Measurements from ENCODE around the gene ABHD2.
A peak's percentile ranks its signal among the peaks of the same experiment; 100 is the strongest.
"Not testable (repeated sequence)": the region's sequence is repeated elsewhere in the genome, so short reads cannot be mapped to it uniquely, and the experiment has no call there.

ABHD2 gene

GRCh38 chr15:89141159-89141558 lies 52.9 kb downstream of the ABHD2 start:
- DNase-seq = not testable (repeated sequence)

- no peak for DNase-seq
Observed at GRCh38 chr15:89141885-89142284, 53.6 kb downstream of the ABHD2 start.

GRCh38 chr15:89142423-89142822 lies 54.2 kb downstream of the ABHD2 start:
- no peak for DNase-seq

- no peak for DNase-seq
Observed at GRCh38 chr15:89143503-89144162, 55.4 kb downstream of the ABHD2 start.

- no peak for DNase-seq
Observed at GRCh38 chr15:89144491-89144890, 56.2 kb downstream of the ABHD2 start.

- no peak for DNase-seq
Observed at GRCh38 chr15:89146366-89146765, 58.1 kb downstream of the ABHD2 start.

- no peak for DNase-seq
Observed at GRCh38 chr15:89148126-89148525, 59.9 kb downstream of the ABHD2 start.

- DNase-seq = no peak
Observed at GRCh38 chr15:89149501-89150101, 61.3 kb downstream of the ABHD2 start.

- no peak for DNase-seq
Observed at GRCh38 chr15:89150287-89150686, 62.0 kb downstream of the ABHD2 start.

GRCh38 chr15:89150762-89151664 lies 62.8 kb downstream of the ABHD2 start:
- no peak for DNase-seq

- DNase-seq = no peak
Observed at GRCh38 chr15:89155122-89155521, 66.9 kb downstream of the ABHD2 start.

GRCh38 chr15:89155656-89156055 lies 67.4 kb downstream of the ABHD2 start:
- no peak for DNase-seq

GRCh38 chr15:89157061-89157460 lies 68.8 kb downstream of the ABHD2 start:
- DNase-seq = no peak

GRCh38 chr15:89157918-89158564 lies 69.8 kb downstream of the ABHD2 start:
- no peak for DNase-seq

- DNase-seq = no peak
Observed at GRCh38 chr15:89161666-89162065, 73.4 kb downstream of the ABHD2 start.

- no peak for DNase-seq
Observed at GRCh38 chr15:89163271-89164055, 75.2 kb downstream of the ABHD2 start.

- no peak for DNase-seq
Observed at GRCh38 chr15:89164712-89165211, 76.5 kb downstream of the ABHD2 start.

GRCh38 chr15:89165677-89166076 lies 77.4 kb downstream of the ABHD2 start:
- DNase-seq = no peak

GRCh38 chr15:89167267-89168176 lies 79.3 kb downstream of the ABHD2 start:
- peak; percentile 31 for DNase-seq

GRCh38 chr15:89168316-89168833 lies 80.1 kb downstream of the ABHD2 start:
- no peak for DNase-seq

GRCh38 chr15:89170364-89170763 lies 82.1 kb downstream of the ABHD2 start:
- no peak for DNase-seq
